GM21515 (cell line): ENCODE measurements around the gene CADM2.

Experiments used
- ATAC-seq: cut with Tn5 transposase; IDR thresholded peaks from one replicate; pipeline ENCODE4 v1.9.1; 2021; ENCODE audit not compliant: unreplicated experiment

The CADM2 gene

GRCh38 chr3:85304360-85304964, 345.7 kb downstream of the CADM2 start:
- ATAC-seq = no peak

GRCh38 chr3:85312331-85312730, 353.5 kb downstream of the CADM2 start:
- ATAC-seq = no peak

GRCh38 chr3:85313380-85313779, 354.6 kb downstream of the CADM2 start:
- ATAC-seq = no peak

GRCh38 chr3:85316252-85316651, 357.5 kb downstream of the CADM2 start:
- ATAC-seq = no peak

GRCh38 chr3:85321892-85322291, 363.1 kb downstream of the CADM2 start:
- no peak for ATAC-seq

- no peak for ATAC-seq
Measured at GRCh38 chr3:85330071-85330470, 371.3 kb downstream of the CADM2 start.

GRCh38 chr3:85337895-85338294, 379.1 kb downstream of the CADM2 start:
- ATAC-seq = no peak

- ATAC-seq = no peak
Measured at GRCh38 chr3:85342915-85343314, 384.1 kb downstream of the CADM2 start.

- ATAC-seq = no peak
Measured at GRCh38 chr3:85355572-85355971, 396.8 kb downstream of the CADM2 start.

GRCh38 chr3:85360742-85361387, 402.1 kb downstream of the CADM2 start:
- ATAC-seq = peak; percentile 50

- ATAC-seq = no peak
Measured at GRCh38 chr3:85364296-85364909, 405.6 kb downstream of the CADM2 start.

GRCh38 chr3:85370341-85370740, 411.6 kb downstream of the CADM2 start:
- no peak for ATAC-seq

- ATAC-seq = no peak
Measured at GRCh38 chr3:85376131-85376530, 417.3 kb downstream of the CADM2 start.

- ATAC-seq = no peak
Measured at GRCh38 chr3:85377115-85377514, 418.3 kb downstream of the CADM2 start.

- ATAC-seq = no peak
Measured at GRCh38 chr3:85384372-85384771, 425.6 kb downstream of the CADM2 start.

- no peak for ATAC-seq
Measured at GRCh38 chr3:85387913-85388505, 429.2 kb downstream of the CADM2 start.

- no peak for ATAC-seq
Measured at GRCh38 chr3:85394424-85394823, 435.6 kb downstream of the CADM2 start.

GRCh38 chr3:85397434-85397833, 438.6 kb downstream of the CADM2 start:
- ATAC-seq = no peak

- ATAC-seq = no peak
Measured at GRCh38 chr3:85426121-85426520, 467.3 kb downstream of the CADM2 start.

- no peak for ATAC-seq
Measured at GRCh38 chr3:85427467-85427866, 468.7 kb downstream of the CADM2 start.

GRCh38 chr3:85432081-85432480, 473.3 kb downstream of the CADM2 start:
- ATAC-seq = no peak

GRCh38 chr3:85433319-85433718, 474.5 kb downstream of the CADM2 start:
- no peak for ATAC-seq
